Adipose tissue (tissue), 3 donors: ENCODE data around the gene IKBKE. TPM values are rescaled to one million over a fixed set of nuclear protein-coding genes. Genes with fewer than 3 reads are reported as not detected.

ENCODE experiments used
- H3K27ac ChIP-seq: one replicate; pipeline ENCODE4 v1.5.1; 2013; ENCODE audit warnings: low read depth, low read length
- WGBS, 3 donors: extraction: QIAGEN DNeasy Blood & Tissue Kit; methylation state at CpG; one replicate each; pipeline ENCODE4 v1.1.7; 2013; 5-methylcytosine and 5-hydroxymethylcytosine counted together
- polyA plus RNA-seq, 3 donors: library from polyadenylated mRNA; stranded (reverse); fragments of 200-250 nt; gene quantifications; one replicate each; pipeline ENCODE4 v1.2.3, GENCODE V29; 2013
- donor health status: healthy with polysubstance abuse.
- donor health status: Bipolar disorder and iron deficiency.
- donor health status: healthy.

Gene IKBKE
- polyA plus RNA-seq, 3 donors: 2.0 to 2.8 (median 2.5) TPM

DNA sequence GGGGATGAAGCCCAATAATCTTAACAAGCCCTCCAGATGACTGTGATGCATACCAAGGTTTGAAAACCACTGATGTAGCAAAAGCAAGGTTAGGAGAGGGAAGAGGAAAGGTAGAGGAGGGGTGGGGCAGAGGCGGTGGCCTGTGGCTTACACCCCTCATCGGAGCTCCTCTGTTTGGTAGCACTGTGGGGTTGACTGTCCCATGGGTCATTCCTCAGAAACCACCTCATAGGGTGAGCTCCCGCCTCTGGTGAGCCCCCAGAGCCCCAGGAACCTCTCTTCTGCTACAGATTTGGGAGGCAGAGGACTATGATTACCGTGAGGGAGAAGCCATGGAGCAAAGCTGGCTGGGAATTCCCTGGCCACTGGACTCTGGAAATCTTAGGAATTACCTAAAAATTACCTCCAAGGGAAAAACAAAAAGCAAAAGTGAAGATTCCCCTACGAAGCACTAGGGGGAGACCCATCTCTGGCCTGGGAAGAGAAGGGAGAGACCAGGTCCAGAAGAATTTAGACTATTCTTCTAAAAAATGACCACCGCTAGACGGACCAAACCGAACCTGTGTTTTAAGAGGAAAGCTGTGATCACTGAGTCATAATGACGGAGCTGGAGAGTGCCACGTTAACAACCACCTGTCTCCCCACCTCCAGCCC is 35.6 kb downstream of the IKBKE start:
- 74 to 77% (median 76%) methylated on average over 10 of the region's 10 CpGs for WGBS, 3 donors

GRCh38 chr1:206506405-206507283 is 36.4 kb downstream of the IKBKE start:
- no peak overlapping the region for H3K27ac ChIP-seq
- WGBS, 3 donors: 16 to 18% (median 18%) methylated on average over 44 to 48 of the region's 48 CpGs

More for the DNA sequence above, 35.6 kb downstream of the IKBKE start:
- H3K27ac ChIP-seq: no peak overlapping the region

GRCh38 chr1:206507284-206508129 is 37.2 kb downstream of the IKBKE start, which contains the start of gene RASSF5:
Gene RASSF5, plus strand, starts transcription at chr1:206507531. Its CDS starts 72 bp downstream, at chr1:206507603.
- H3K27ac ChIP-seq: no peak within 1 kb of the TSS
- WGBS, 3 donors: 1 to 2% (median 1%) methylated on average over 89 to 97 of the region's 97 CpGs

DNA sequence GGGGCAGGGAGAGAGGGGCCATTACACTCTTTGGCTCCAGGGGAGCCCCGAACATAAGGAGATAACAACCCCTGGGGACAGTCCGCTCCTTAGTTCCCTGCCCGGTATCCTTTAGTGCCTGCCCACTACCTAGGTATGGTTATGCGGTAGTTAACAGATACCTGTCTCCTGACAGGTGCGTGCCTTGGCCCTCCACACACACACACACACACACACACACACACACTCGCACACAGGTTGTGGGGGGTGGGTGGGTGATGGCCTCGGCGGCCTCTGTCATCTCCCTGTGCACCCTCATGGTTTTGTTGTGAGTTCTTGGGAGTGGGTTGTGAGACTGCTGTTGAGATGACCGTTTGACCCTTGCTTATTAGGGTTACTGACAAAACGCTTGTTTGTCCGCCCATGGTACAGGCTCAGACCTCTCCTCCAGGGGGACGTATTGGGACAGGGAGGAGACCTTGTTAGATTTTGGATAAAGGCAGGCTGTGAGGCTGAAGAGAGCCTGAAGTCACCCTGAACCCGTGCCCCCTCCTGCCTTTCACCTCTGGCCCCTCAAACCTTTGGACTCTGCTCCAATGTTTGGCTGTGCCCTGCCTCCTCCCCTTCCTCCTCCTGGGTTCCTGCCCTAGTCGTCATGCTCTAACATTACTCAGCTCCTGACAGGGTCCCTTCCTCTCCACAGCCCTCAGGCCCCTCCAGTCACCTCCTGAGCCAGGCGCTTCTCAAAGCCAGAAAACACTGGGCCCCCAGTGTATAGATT is 38.0 kb downstream of the IKBKE start:
- H3K27ac ChIP-seq: no peak overlapping the region
- WGBS, 3 donors: 38 to 44% (median 40%) methylated on average over 15 of the region's 15 CpGs

- no peak overlapping the region for H3K27ac ChIP-seq
- 26 to 47% (median 45%) methylated on average over 6 of the region's 6 CpGs for WGBS, 3 donors
These were observed 38.7 kb downstream of the IKBKE start for GRCh38 chr1:206508956-206509355.

- 72 to 90% (median 84%) methylated on average over 12 of the region's 12 CpGs for WGBS, 3 donors
- no peak overlapping the region for H3K27ac ChIP-seq
These were observed 39.5 kb downstream of the IKBKE start for GRCh38 chr1:206509612-206510257.

- 82 to 95% (median 93%) methylated on average over 5 of the region's 5 CpGs for WGBS, 3 donors
- H3K27ac ChIP-seq: no peak overlapping the region
These were observed 40.1 kb downstream of the IKBKE start for GRCh38 chr1:206510371-206510770.

- H3K27ac ChIP-seq: no peak overlapping the region
- WGBS, 3 donors: 80 to 86% (median 81%) methylated on average over 14 of the region's 14 CpGs
These were observed 41.2 kb downstream of the IKBKE start for GRCh38 chr1:206511362-206512057.

GRCh38 chr1:206512058-206512850 is 42.0 kb downstream of the IKBKE start:
- 50 to 60% (median 57%) methylated on average over 14 of the region's 14 CpGs for WGBS, 3 donors

GRCh38 chr1:206512851-206513180 is 42.5 kb downstream of the IKBKE start:
- WGBS, 3 donors: 83 to 90% (median 88%) methylated on average over 4 of the region's 4 CpGs
- H3K27ac ChIP-seq: no peak overlapping the region

More at GRCh38 chr1:206512058-206512850, 42.0 kb downstream of the IKBKE start:
- no peak overlapping the region for H3K27ac ChIP-seq

- no peak overlapping the region for H3K27ac ChIP-seq
- WGBS, 3 donors: 37 to 55% (median 50%) methylated on average over 11 of the region's 11 CpGs
These were observed 43.2 kb downstream of the IKBKE start for GRCh38 chr1:206513312-206514111.

DNA sequence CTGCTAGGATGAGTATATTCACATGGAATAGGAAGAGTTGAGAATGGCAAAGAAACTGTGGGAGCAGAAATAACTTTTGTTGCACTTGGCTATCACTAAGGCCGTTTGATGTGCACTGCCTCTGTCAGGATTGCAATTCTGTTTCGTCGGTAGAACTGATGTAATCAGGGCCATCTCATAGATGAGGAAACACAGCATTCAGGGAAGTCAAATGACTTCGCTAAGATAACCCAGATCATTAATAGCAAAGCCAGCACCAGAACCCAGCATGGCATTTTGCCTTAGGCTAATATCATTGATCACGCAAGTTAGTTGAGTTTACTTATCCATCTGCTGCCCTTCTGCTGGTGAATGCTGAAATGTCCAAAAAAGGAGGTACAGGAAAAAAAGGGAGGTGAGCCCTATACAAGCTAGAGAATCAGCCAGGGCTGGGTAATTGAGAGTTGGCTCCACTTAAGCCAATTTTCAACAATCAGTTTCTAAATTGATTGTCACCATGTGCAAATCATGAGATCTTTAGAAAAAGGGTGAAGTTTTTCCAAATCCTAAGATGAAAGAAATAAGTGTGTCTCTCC is 44.6 kb downstream of the IKBKE start:
- no peak overlapping the region for H3K27ac ChIP-seq
- 53 to 68% (median 58%) methylated on average over 5 of the region's 5 CpGs for WGBS, 3 donors

DNA sequence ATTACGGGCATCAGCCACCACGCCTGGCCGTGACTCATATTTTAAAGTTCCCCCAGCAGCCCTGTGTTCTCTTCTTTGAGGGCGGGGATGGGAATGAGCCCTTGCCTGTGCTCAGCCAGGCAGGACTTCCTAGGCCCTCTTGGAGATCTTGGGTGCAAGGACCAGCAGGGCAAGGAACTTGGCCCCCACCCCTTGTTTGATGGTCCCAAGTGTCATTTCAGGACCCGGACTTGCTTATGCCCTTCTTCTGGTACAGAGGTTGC is 46.4 kb downstream of the IKBKE start:
- no peak overlapping the region for H3K27ac ChIP-seq
- 63 to 94% (median 87%) methylated on average over 5 of the region's 5 CpGs for WGBS, 3 donors

DNA sequence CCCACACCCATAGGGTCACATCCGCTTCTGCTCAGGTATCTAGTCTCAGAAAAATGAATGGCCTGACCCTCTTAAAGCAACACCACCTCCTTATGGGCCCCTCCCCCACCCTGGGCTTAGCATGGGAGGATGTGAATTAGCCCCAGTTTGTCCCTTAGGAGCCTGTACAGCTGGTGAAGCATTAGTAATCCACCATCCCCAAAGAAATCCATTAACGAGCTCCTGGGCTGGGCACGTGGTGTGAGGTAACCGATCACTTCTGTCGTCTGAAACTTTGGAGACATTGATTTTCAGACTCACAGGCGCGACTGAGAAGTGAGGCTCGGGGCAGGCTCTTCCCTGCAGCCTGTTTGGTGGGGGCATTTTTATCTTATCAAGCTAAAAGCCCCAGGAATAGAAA is 47.5 kb downstream of the IKBKE start:
- 83 to 89% (median 87%) methylated on average over 8 of the region's 8 CpGs for WGBS, 3 donors
- H3K27ac ChIP-seq: no peak overlapping the region

GRCh38 chr1:206518206-206518605 is 47.9 kb downstream of the IKBKE start:
- WGBS, 3 donors: 76 to 94% (median 90%) methylated on average over 18 of the region's 18 CpGs
- no peak overlapping the region for H3K27ac ChIP-seq
